ENCODE measurements around the gene SLC12A6.

SLC12A6 gene

DNA sequence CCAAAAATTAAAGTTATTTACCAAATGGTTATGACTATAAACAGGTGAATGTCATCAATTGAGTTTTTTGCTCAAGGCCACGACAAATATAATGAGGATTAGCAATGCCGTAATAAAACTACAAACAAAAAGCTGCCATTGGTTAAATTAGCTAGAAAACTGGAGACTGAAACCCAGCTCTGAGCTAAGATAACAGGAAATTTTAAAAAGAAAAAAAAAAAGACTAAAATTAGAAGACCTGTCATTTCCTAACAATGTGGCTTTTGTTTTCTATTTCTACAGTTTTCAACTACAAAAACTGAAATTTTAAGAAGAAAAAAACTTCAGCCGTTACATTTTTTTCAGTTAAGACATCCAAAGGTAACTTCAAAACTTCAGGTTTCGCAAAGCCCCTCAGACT is 9.7 kb downstream of the SLC12A6 start:
- DNase-seq = no peak

DNA sequence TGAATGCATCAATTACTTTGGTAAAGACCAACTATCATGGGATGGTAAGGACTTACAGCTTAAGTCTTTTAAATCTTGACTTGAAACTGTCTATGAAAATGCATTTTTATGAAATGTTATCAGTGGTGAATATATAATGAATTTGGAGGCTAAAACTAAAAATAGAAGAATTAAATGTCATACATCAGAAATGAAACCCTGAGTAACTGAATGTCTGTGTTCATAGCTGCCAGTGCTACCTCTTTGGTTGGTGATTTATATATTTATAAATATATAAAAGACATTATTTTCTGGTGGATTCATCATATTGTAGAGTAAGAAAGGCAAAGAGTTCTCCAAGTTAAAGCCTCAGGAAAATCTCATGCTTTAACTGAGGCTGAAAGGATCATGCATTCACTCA is 12.2 kb downstream of the SLC12A6 start:
- no peak for DNase-seq

- DNase-seq = no peak
These were observed 12.6 kb downstream of the SLC12A6 start for GRCh38 chr15:34324933-34325332.

- DNase-seq = no peak
These were observed 14.4 kb downstream of the SLC12A6 start for GRCh38 chr15:34323217-34323616.

DNA sequence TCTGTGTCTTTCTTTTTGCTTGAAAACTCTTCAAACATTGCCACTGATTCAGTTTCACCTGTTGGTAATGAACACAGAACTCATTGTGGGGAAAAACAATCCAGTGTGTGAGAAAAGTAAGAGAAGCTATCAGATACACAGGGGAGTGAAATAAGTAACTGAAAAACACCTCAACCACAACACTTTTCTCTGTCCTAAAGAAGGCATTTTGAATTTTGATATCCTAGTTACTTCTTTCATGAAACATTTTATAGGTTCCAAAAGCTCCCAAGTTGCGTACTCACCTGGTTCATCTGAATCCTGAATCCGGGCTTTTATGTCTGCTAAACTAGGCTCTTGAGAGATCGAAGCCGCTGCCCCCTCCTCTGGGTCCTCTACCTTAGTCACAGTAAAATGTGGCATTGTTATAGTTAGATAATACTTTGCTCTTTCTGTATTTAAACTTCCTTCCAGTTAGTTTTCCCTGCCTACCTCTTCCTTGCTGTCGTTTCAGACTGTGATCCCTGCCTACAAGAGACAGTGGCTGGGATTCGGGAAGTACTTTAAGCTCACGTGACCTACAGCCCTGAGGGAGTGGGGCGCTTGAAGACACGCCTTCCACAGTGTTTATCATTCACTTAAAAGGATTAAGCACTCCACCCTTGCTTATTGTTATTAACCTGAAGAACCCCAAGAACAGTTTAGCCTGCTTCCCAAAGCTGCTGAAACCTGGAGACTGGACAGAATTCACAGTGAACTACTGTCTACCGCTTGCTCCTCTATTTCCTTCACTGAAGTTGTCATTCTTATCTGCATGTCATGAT is 19.1 kb downstream of the SLC12A6 start:
- DNase-seq = peak; percentile 65

DNA sequence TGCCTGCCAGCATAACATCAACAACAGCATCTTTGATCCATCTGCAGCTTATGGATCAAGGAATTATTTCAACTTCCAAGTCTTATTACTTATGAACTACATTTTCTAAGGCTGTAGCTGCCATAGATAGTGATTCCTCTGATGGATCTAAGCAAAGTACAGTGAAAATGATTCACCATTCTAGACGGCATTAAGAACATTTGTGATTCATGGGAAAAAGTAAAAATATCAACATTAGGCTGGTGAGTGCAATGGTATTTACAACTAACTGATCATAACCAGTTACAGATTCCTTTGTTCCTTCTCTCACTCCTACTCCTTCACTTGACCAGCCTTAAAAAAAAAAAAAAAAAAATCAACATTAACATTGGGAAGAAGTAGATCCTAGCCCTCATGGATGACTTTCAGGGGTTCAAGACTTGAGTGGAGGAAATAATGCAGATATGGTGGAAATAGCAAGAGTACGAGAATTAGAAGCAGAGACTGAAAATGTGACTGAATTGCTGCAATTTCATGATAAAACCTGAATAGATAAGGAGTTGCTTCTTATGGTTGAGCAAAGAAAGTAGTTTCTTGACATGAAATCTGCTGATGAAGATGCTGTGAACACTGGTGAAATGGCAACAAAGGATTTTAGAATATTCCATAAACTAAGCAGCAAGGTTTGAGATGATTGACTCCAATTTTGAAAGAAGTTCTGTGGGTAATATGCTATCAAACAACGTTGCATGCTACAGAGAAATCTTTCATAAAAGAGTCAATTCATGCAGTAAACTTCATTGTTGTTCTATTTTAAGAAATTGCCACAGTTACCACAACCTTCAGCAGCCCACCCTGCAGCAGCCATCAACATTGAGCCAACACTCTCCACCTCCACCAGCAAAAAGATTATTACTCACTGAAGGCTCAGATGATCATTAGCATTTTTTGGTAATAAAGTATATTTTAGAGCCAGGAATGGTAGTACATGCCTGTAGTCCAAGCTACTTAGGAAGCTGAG is 22.8 kb downstream of the SLC12A6 start:
- no peak for DNase-seq

DNA sequence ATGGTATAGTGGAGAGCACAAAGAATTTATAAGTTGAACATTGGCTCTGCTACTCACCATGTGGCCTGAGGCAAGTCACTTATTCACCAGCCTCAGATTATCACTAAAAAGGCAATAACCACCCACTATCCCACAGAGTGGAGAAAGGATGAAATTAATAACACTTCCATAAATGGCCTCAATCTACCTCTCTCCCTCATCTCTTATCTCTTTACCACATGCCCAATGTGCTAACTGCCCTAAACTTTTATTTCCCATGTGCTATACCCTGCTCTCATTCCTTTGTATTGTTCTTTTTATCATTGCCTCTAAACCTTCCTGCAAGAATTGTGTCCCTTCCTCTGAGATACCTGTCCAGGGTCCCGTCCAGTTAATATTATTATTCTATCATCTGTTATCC is 26.0 kb downstream of the SLC12A6 start:
- no peak for DNase-seq

DNA sequence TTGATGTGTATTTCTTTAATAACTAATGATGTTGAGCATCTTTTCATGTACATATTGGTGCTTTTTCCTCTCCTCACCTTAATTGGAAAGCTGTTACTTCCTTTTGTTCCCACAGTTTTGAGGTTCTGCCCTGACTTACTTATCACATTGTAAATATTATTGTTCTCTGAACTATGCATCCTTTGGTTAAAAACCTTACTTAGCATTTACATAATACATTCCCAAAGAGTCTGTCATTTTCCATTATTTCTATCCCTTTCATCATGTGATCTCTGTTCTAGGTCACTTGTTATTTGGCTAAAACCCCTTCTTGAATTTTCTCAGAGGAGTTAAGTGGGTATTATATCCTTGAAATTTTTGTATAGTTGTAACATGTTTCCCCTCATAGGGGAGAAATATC is 33.0 kb downstream of the SLC12A6 start:
- DNase-seq = peak; percentile 28

DNA sequence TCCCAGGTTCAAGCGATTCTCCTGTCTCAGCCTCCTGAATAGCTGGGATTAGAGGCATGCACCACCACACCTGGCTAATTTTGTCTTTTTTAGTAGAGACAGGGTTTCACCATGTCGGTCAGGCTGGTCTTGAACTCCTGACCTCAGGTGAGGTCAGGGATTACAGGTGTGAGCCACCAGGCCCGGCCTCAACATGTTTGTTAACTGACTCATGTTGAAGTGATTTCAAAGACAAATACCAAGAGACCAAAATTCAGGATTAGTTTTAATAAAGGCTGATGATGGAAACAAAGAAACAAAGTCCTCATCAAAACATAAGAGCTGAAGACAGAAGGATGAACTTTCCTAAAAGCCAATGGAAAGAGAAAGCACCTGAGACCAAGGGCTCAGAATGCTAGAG is 36.5 kb downstream of the SLC12A6 start:
- DNase-seq = no peak

GRCh38 chr15:34297059-34297458 is 40.5 kb downstream of the SLC12A6 start:
- no peak for DNase-seq

- DNase-seq = no peak
These were observed 45.0 kb downstream of the SLC12A6 start for GRCh38 chr15:34292621-34293020.

DNA sequence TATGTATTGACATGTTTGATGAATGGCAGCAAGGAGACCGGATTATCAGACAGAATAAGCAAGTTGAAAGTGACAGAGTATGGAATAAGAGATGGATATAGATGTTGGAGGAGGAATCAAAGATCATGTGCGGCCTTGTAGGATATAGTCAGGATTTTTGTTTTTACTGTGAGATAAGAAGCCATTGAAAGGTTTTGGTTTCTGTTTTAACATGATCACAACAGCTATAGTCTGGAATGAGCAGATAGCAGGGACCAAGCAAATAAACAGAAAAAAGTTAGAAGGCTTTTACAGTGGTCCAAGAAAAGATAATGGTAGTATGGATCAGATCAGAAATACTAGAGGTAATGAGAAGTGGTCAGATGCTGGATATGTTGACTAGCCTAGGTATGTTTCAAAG is 52.6 kb downstream of the SLC12A6 start:
- DNase-seq = no peak

- DNase-seq = no peak
These were observed 55.2 kb downstream of the SLC12A6 start for GRCh38 chr15:34282384-34282783.

GRCh38 chr15:34280193-34280592 is 57.4 kb downstream of the SLC12A6 start:
- DNase-seq = no peak

DNA sequence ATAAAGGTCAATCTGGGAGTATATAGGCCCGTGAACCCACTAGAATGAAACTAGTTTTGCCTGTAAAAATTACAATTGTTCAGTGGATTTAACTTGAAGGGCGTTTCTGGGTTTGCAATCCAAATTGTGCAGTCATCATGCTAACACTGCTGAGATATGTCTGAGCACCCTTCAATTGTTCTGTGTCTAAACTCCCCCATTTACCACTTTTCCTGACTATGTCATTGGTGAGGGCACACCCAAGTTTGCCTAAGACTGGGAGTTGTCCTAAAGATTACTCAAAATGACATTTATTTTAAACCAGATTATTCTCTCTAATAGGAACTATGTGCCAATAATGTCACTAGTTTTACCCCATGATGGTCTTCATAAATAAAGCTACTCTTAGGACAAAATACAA is 58.2 kb downstream of the SLC12A6 start:
- DNase-seq = no peak

GRCh38 chr15:34275721-34276120 is 61.9 kb downstream of the SLC12A6 start:
- DNase-seq = no peak

GRCh38 chr15:34275154-34275553 is 62.4 kb downstream of the SLC12A6 start:
- no peak for DNase-seq

- peak; percentile 32 for DNase-seq
These were observed 66.1 kb downstream of the SLC12A6 start for GRCh38 chr15:34271493-34271892.

DNA sequence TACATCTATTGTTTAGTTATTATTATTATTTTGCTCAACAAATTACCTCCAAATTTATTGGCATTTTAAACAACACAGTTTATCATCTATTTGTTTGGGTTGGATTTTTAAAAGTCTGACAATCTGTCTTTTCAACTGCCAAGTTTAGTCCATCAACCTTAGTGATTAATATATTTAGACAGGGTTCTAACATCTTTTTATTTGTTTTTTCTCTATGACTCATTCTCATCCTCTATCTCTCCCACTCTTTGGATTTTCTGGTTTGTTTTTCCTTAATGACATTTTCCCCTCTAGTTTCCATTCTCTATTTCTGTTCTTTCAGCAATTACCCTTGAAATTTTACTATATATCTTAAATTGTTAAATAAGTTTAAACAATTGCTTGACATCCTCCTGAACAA is 70.8 kb downstream of the SLC12A6 start:
- peak; percentile 11 for DNase-seq

GRCh38 chr15:34264076-34264475 is 73.5 kb downstream of the SLC12A6 start:
- DNase-seq = no peak

DNA sequence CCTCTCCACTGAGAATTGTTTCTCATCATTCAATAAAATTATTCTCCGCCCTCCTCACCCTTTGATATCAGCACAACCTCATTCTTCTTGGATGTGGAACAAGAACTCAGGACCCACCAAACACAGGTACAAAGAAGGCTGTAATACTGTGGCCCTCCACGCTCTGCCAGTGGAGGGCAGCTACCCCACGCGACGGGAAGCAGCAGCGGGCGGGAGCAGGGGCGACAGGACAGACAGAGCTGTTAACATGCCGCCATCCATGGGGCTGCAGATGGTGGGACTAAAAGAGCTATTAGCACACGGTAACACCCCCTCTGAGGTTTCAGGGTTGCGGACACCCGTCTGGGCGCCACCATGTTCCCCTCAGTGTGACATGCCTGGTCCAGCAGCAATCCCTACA is 75.2 kb downstream of the SLC12A6 start:
- no peak for DNase-seq

- no peak for DNase-seq
These were observed 78.0 kb downstream of the SLC12A6 start for GRCh38 chr15:34259566-34259965.

- DNase-seq = no peak
These were observed 79.4 kb downstream of the SLC12A6 start for GRCh38 chr15:34258151-34258550.

GRCh38 chr15:34252545-34252944 is 85.0 kb downstream of the SLC12A6 start:
- DNase-seq = no peak
